Measurements from ENCODE around the gene ACTL7A. TPM values are rescaled to one million over a fixed set of nuclear protein-coding genes. Genes with fewer than 3 reads are reported as not detected.

Gene ACTL7A
- total RNA-seq, 4 donors from 2014 or later, result not detected

- Histone ChIP-seq H3K9me3 (no peaks in the 10 kb centered on the region), H3K4me1 (no peaks in the 10 kb centered on the region), H3K27ac (no peak overlapping the region), H3K27me3 (no peaks in the 10 kb centered on the region), H3K4me3 (no peak overlapping the region), H3K36me3 (peaks cover 15% of the 10 kb centered on the region)
- no peak for TF ChIP-seq POLR2AphosphoS5 (IDR thresholded peaks at IDR 0.05)
- DNase-seq (ENCODE audit: low spot score in 2 of 2), result no peak
- WGBS, result 70% methylated on average over 2 of the region's 2 CpGs
Observed at GRCh38 chr9:108866001-108866420, 3.9 kb downstream of the ACTL7A start.

DNA sequence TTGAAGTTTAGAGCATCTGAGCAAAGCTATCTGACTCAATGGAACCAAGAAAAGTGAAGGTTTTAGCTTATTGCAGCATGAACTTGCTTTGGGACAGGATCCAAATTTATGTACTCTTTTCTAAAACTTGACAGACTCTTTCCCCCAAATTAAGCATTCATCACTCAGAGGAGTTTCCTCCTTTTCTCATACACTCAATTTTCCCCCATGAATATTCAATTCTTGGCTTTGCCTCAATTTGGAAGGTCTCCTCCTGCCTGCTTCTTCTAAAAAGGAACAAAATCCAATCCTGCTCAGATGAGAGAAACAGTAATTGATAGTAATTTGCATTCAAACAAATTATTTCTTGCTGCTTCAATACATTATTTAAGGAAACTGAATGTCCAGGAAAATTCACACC, 5.0 kb downstream of the ACTL7A start:
- H3K4me3 ChIP-seq, result no peak overlapping the region
- no peak overlapping the region for H3K27ac ChIP-seq
- DNase-seq (ENCODE audit: low spot score in 2 of 2), result no peak
- peaks cover 26% of the 10 kb centered on the region for H3K36me3 ChIP-seq
- H3K9me3 ChIP-seq, result no peaks in the 10 kb centered on the region
- no peaks in the 10 kb centered on the region for H3K27me3 ChIP-seq
- TF ChIP-seq POLR2AphosphoS5 (IDR thresholded peaks at IDR 0.05) (no peak), POLR2A (IDR thresholded peaks at IDR 0.05) (no peak), EP300 (IDR thresholded peaks at IDR 0.05) (no peak)
- TF ChIP-seq, protein P1, sequence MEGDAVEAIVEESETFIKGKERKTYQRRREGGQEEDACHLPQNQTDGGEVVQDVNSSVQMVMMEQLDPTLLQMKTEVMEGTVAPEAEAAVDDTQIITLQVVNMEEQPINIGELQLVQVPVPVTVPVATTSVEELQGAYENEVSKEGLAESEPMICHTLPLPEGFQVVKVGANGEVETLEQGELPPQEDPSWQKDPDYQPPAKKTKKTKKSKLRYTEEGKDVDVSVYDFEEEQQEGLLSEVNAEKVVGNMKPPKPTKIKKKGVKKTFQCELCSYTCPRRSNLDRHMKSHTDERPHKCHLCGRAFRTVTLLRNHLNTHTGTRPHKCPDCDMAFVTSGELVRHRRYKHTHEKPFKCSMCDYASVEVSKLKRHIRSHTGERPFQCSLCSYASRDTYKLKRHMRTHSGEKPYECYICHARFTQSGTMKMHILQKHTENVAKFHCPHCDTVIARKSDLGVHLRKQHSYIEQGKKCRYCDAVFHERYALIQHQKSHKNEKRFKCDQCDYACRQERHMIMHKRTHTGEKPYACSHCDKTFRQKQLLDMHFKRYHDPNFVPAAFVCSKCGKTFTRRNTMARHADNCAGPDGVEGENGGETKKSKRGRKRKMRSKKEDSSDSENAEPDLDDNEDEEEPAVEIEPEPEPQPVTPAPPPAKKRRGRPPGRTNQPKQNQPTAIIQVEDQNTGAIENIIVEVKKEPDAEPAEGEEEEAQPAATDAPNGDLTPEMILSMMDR (IDR thresholded peaks at IDR 0.05), result no peak
- no peaks in the 10 kb centered on the region for H3K4me1 ChIP-seq

- TF ChIP-seq, protein P1 (IDR thresholded peaks at IDR 0.05), result no peak
- no peak for TF ChIP-seq POLR2AphosphoS5 (IDR thresholded peaks at IDR 0.05)
- no peak for TF ChIP-seq EP300 (IDR thresholded peaks at IDR 0.05)
- no peak for TF ChIP-seq POLR2A (IDR thresholded peaks at IDR 0.05)
- no peaks in the 10 kb centered on the region for H3K4me1 ChIP-seq
- DNase-seq (ENCODE audit: low spot score in 2 of 2), result no peak
- 90% methylated on average over 4 of the region's 4 CpGs for WGBS
- peaks cover 30% of the 10 kb centered on the region for H3K36me3 ChIP-seq
- no peak overlapping the region for H3K4me3 ChIP-seq
- H3K27me3 ChIP-seq, result no peaks in the 10 kb centered on the region
- no peaks in the 10 kb centered on the region for H3K9me3 ChIP-seq
- no peak overlapping the region for H3K27ac ChIP-seq
Observed at GRCh38 chr9:108867829-108868228, 5.8 kb downstream of the ACTL7A start.

DNA sequence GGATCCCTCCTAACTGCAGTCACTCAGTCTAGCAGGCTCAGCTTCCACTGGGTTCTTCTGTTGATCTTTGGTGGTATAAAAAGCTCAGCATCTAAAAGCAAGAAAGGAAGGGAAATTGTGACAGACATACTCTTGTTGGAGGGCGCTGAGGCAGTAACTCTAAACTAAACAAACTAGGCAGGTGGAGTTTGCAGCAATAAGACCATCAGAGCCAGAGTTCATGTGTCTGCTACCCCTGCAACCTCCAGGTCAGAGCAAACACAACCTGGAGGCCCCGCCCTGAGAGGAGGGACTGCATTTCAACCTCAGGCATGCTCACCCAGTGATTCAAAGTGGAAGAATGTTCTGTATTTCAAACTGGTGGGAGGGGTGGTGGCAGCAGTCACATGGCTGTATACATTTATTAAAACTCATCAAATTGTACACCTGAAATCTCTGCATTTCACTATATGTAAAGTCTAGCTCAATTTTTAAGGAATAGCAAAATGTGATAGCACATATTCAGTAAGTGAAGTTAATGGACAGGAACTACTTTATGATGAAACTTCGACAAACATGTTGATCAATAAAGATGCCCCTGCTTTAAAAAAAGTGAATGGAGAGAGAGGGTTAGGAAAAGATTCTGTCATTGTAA, 7.1 kb downstream of the ACTL7A start:
- Histone ChIP-seq H3K27me3 (no peaks in the 10 kb centered on the region), H3K4me3 (no peak overlapping the region), H3K27ac (no peak overlapping the region), H3K4me1 (no peaks in the 10 kb centered on the region), H3K36me3 (peaks cover 44% of the 10 kb centered on the region), H3K9me3 (no peaks in the 10 kb centered on the region)
- TF ChIP-seq EP300 (IDR thresholded peaks at IDR 0.05) (no peak), POLR2AphosphoS5 (IDR thresholded peaks at IDR 0.05) (no peak), POLR2A (IDR thresholded peaks at IDR 0.05) (no peak)
- TF ChIP-seq, protein P1 (IDR thresholded peaks at IDR 0.05), result no peak
- no peak for DNase-seq (ENCODE audit: low spot score in 2 of 2)
- 93% methylated on average over 3 of the region's 3 CpGs for whole genome bisulfite sequencing

GRCh38 chr9:108874058-108874788, 12.2 kb downstream of the ACTL7A start:
- Histone ChIP-seq H3K27ac (no peak overlapping the region), H3K36me3 (peaks cover 86% of the 10 kb centered on the region), H3K9me3 (no peaks in the 10 kb centered on the region), H3K27me3 (no peaks in the 10 kb centered on the region), H3K4me3 (no peak overlapping the region), H3K4me1 (no peaks in the 10 kb centered on the region)
- WGBS, result 96% methylated on average over 4 of the region's 4 CpGs
- no peak for DNase-seq (ENCODE audit: low spot score in 2 of 2)
- TF ChIP-seq POLR2A (IDR thresholded peaks at IDR 0.05) (no peak), POLR2AphosphoS5 (IDR thresholded peaks at IDR 0.05) (no peak), EP300 (IDR thresholded peaks at IDR 0.05) (no peak)
- TF ChIP-seq, protein P1 (IDR thresholded peaks at IDR 0.05), result no peak
